ENCODE measurements around the gene C10orf62. TPM values are rescaled to one million over a fixed set of nuclear protein-coding genes. Genes with fewer than 3 reads are reported as not detected.
A peak's percentile ranks its signal among the peaks of the same experiment; 100 is the strongest.

Gene C10orf62
- total and polyA plus RNA-seq, 10 of the 15 experiments (the other 5 are each of a cell fraction or from before 2014, with no cell fraction given) = not detected

- H3K9ac ChIP-seq (ENCODE audit: control insufficient read depth, insufficient read depth, low read length) = no peak overlapping the region
- no peak overlapping the region for H3K4me3 ChIP-seq
- ChIA-PET RAD21 (ENCODE audit: unreplicated experiment) (no interaction called here), POLR2A (no interaction called here), CTCF (interaction anchor here (0.9 to 1.9 kb wide), 2 partner anchors 22 to 25 kb away, joined by 4 to 6 read pairs; partner anchors contain the start of gene ANKRD2), SMC1A (ENCODE audit: uncharacterized antibody, unreplicated experiment) (no interaction called here)
- H3K27me3 ChIP-seq (replicated peaks in 1 of 2; ENCODE audit: control insufficient read depth in 2 of 2, insufficient read depth in 2 of 2, low read length in 1 of 2) = no peaks in the 10 kb centered on the region; a peak in 1 of 4 replicates
- no peaks in the 10 kb centered on the region for H3K4me1 ChIP-seq (ENCODE audit: control insufficient read depth, insufficient read depth, low read length)
- no peaks in the 10 kb centered on the region for H4K20me1 ChIP-seq (ENCODE audit: control insufficient read depth, insufficient read depth)
- H3K36me3 ChIP-seq (ENCODE audit: control insufficient read depth in 2 of 2, insufficient read depth in 2 of 2, low read length in 1 of 2) = no peaks in the 10 kb centered on the region
- in situ Hi-C loops (cut with MboI) = no loop called here
- WGBS (ENCODE audit: insufficient coverage, insufficient replicate concordance, low lambda C conversion rate, missing lambda C conversion rate) = 84% methylated on average over 2 of the region's 2 CpGs
- no peaks in the 10 kb centered on the region for H3K9me3 ChIP-seq (replicated peaks; ENCODE audit: control insufficient read depth, insufficient read depth, low read length)
- ATAC-seq (no peak), DNase-seq (ENCODE audit: low read depth, low spot score) (no peak), FAIRE-seq (no peak)
- no TSS peak for BruUV-seq (replicated peaks)
- no peak for TF ChIP-seq ZNF384 (IDR thresholded peaks at IDR 0.05; ENCODE audit: borderline replicate concordance, low read depth, low read length)
- no peak for TF ChIP-seq CEBPZ (IDR thresholded peaks at IDR 0.05; ENCODE audit: low read depth, low read length)
- TF ChIP-seq ZSCAN29 (IDR thresholded peaks at IDR 0.05) = no peak
- TF ChIP-seq HDAC6 (IDR thresholded peaks at IDR 0.05; ENCODE audit: unreplicated experiment) = no peak
- TF ChIP-seq TAF1 (IDR thresholded peaks at IDR 0.05; ENCODE audit: borderline replicate concordance, low read depth, low read length) = no peak
- TF ChIP-seq BACH1 (IDR thresholded peaks at IDR 0.05; ENCODE audit: borderline replicate concordance) = 0 out of 2 replicates have a peak, but pooled peaks have one; percentile 35
- no peak overlapping the region for H2AFZ ChIP-seq (ENCODE audit: control insufficient read depth, low read depth, low read length)
- intact Hi-C loops (cut with micrococcal nuclease; ENCODE audit: unreplicated experiment) = no loop called here
- H3K27ac ChIP-seq (ENCODE audit: control insufficient read depth, insufficient read depth) = no peak overlapping the region
- no peaks in the 10 kb centered on the region for H3K79me2 ChIP-seq (ENCODE audit: control insufficient read depth, insufficient read depth, low read length)
- H3K4me2 ChIP-seq (ENCODE audit: control insufficient read depth, insufficient read depth) = no peak overlapping the region
These were observed 8.3 kb downstream of the C10orf62 start for GRCh38 chr10:97597778-97598177.
